HEK293 (cell line): ENCODE measurements around the gene E2F1.

ENCODE experiments used
- BCL6B ChIP-seq: fragments of 450-650 bp; formaldehyde crosslinking; IDR thresholded peaks from 2 replicates; pipeline ENCODE4 v1.5.1; 2017; ENCODE audit warnings: missing biosample characterization, missing genetic modification characterization
- FEZF1 ChIP-seq: fragments of 450-650 bp; formaldehyde crosslinking; IDR thresholded peaks from 2 replicates; pipeline ENCODE4 v1.5.1; 2016; ENCODE audit warnings: missing biosample characterization, missing genetic modification characterization
- GFI1B ChIP-seq: fragments of 450-650 bp; formaldehyde crosslinking; IDR thresholded peaks from 2 replicates; pipeline ENCODE4 v1.5.1; 2016; ENCODE audit warnings: missing biosample characterization, missing genetic modification characterization
- HOXC10 ChIP-seq: sonication (generic); formaldehyde crosslinking; IDR thresholded peaks from 2 replicates; pipeline ENCODE4 v1.8.1; 2023; ENCODE audit warnings: mild to moderate bottlenecking, missing genetic modification reagents
- KLF10 ChIP-seq: fragments of 450-650 bp; IDR thresholded peaks from 2 replicates; pipeline ENCODE4 v1.5.1; 2018; ENCODE audit warnings: missing biosample characterization, mild to moderate bottlenecking, missing genetic modification characterization
- KLF17 ChIP-seq: fragments of 450-650 bp; formaldehyde crosslinking; IDR thresholded peaks from 2 replicates; pipeline ENCODE4 v1.5.1; 2016; ENCODE audit warnings: missing biosample characterization, missing genetic modification characterization
- MZF1 ChIP-seq: fragments of 450-650 bp; formaldehyde crosslinking; IDR thresholded peaks from 2 replicates; pipeline ENCODE4 v1.5.1; 2017; ENCODE audit warnings: missing biosample characterization, missing genetic modification characterization, borderline replicate concordance
- REPIN1 ChIP-seq: fragments of 450-650 bp; formaldehyde crosslinking; IDR thresholded peaks from 2 replicates; pipeline ENCODE4 v1.5.1; 2017; ENCODE audit warnings: missing biosample characterization, missing genetic modification characterization, low read depth
- SCRT2 ChIP-seq: fragments of 450-650 bp; formaldehyde crosslinking; IDR thresholded peaks from 2 replicates; pipeline ENCODE4 v1.5.1; 2016; ENCODE audit warnings: missing biosample characterization, missing genetic modification characterization
- SP3 ChIP-seq: fragments of 450-650 bp; formaldehyde crosslinking; IDR thresholded peaks from 2 replicates; pipeline ENCODE4 v1.5.1; 2016; ENCODE audit warnings: missing biosample characterization, missing genetic modification characterization
- ZBTB20 ChIP-seq: fragments of 450-650 bp; formaldehyde crosslinking; IDR thresholded peaks from 2 replicates; pipeline ENCODE4 v1.5.1; 2016; ENCODE audit warnings: missing biosample characterization, missing genetic modification characterization
- ZFHX2 ChIP-seq: fragments of 450-650 bp; formaldehyde crosslinking; conservative IDR thresholded peaks from 2 replicates; pipeline ENCODE4 v1.5.1; 2016; ENCODE audit warnings: missing biosample characterization, missing genetic modification characterization
- ZFP69B ChIP-seq: fragments of 450-650 bp; formaldehyde crosslinking; IDR thresholded peaks from 2 replicates; pipeline ENCODE4 v1.5.1; 2016; ENCODE audit warnings: missing biosample characterization, missing genetic modification characterization
- ZNF16 ChIP-seq: fragments of 450-650 bp; formaldehyde crosslinking; IDR thresholded peaks from 2 replicates; pipeline ENCODE4 v1.5.1; 2016; ENCODE audit warnings: low read depth, missing biosample characterization, missing genetic modification characterization
- ZNF433 ChIP-seq: fragments of 450-650 bp; formaldehyde crosslinking; IDR thresholded peaks from 2 replicates; pipeline ENCODE4 v1.5.1; 2016; ENCODE audit warnings: missing biosample characterization, missing genetic modification characterization, low read depth
- ZNF518A ChIP-seq: fragments of 450-650 bp; formaldehyde crosslinking; conservative IDR thresholded peaks from 2 replicates; pipeline ENCODE4 v1.5.1; 2016; ENCODE audit warnings: low read depth, missing biosample characterization, missing genetic modification characterization
- ZNF571 ChIP-seq: fragments of 450-650 bp; formaldehyde crosslinking; IDR thresholded peaks from 2 replicates; pipeline ENCODE4 v1.5.0; 2017; ENCODE audit warnings: missing biosample characterization, missing genetic modification characterization
- ZNF600 ChIP-seq: fragments of 450-650 bp; formaldehyde crosslinking; IDR thresholded peaks from 2 replicates; pipeline ENCODE4 v1.5.1; 2016; ENCODE audit warnings: missing biosample characterization, missing genetic modification characterization
- ZNF623 ChIP-seq: fragments of 450-650 bp; formaldehyde crosslinking; IDR thresholded peaks from 2 replicates; pipeline ENCODE4 v1.5.1; 2016; ENCODE audit warnings: missing biosample characterization, missing genetic modification characterization
- ZNF626 ChIP-seq: fragments of 450-650 bp; sonication (Bioruptor Pico); formaldehyde crosslinking; IDR thresholded peaks from 2 replicates; pipeline ENCODE4 v1.5.1; 2018; ENCODE audit warnings: missing biosample characterization, missing genetic modification characterization, inconsistent platforms
- ZNF747 ChIP-seq: fragments of 450-650 bp; formaldehyde crosslinking; IDR thresholded peaks from 2 replicates; pipeline ENCODE4 v1.5.1; 2016; ENCODE audit warnings: missing biosample characterization, missing genetic modification characterization
- ZNF791 ChIP-seq: fragments of 450-650 bp; formaldehyde crosslinking; IDR thresholded peaks from 2 replicates; pipeline ENCODE4 v1.5.1; 2016; ENCODE audit warnings: missing biosample characterization, missing genetic modification characterization
- TF ChIP-seq, protein P1 (sequence below): fragments of 450-650 bp; formaldehyde crosslinking; IDR thresholded peaks from 2 replicates; pipeline ENCODE4 v1.5.1; 2016; ENCODE audit warnings: missing biosample characterization, missing genetic modification characterization
- TF ChIP-seq, protein P2 (sequence below): fragments of 450-650 bp; formaldehyde crosslinking; optimal IDR thresholded peaks from 2 replicates; pipeline ENCODE3; 2016; ENCODE audit warnings: missing biosample characterization, mild to moderate bottlenecking, missing genetic modification characterization
- TF ChIP-seq, protein P3 (sequence below): fragments of 450-650 bp; formaldehyde crosslinking; IDR thresholded peaks from 2 replicates; pipeline ENCODE4 v1.5.1; 2016; ENCODE audit warnings: missing biosample characterization, missing genetic modification characterization

Gene E2F1

GRCh38 chr20:33675136-33675959, 10.8 kb downstream of the E2F1 start (continued):
- TF ChIP-seq, protein P1, sequence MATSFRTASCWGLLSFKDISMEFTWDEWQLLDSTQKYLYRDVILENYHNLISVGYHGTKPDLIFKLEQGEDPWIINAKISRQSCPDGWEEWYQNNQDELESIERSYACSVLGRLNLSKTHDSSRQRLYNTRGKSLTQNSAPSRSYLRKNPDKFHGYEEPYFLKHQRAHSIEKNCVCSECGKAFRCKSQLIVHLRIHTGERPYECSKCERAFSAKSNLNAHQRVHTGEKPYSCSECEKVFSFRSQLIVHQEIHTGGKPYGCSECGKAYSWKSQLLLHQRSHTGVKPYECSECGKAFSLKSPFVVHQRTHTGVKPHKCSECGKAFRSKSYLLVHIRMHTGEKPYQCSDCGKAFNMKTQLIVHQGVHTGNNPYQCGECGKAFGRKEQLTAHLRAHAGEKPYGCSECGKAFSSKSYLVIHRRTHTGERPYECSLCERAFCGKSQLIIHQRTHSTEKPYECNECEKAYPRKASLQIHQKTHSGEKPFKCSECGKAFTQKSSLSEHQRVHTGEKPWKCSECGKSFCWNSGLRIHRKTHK = no peak
- no peak for TF ChIP-seq REPIN1 (tag by site-specific recombination)
- TF ChIP-seq ZNF433 = no peak
- no peak for TF ChIP-seq BCL6B (tag by site-specific recombination)
- TF ChIP-seq ZFP69B = no peak
- TF ChIP-seq ZNF626 (tag by site-specific recombination) = no peak
- TF ChIP-seq, protein P2, sequence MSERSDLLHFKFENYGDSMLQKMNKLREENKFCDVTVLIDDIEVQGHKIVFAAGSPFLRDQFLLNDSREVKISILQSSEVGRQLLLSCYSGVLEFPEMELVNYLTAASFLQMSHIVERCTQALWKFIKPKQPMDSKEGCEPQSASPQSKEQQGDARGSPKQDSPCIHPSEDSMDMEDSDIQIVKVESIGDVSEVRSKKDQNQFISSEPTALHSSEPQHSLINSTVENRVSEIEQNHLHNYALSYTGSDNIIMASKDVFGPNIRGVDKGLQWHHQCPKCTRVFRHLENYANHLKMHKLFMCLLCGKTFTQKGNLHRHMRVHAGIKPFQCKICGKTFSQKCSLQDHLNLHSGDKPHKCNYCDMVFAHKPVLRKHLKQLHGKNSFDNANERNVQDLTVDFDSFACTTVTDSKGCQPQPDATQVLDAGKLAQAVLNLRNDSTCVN (tag by site-specific recombination) = no peak
- TF ChIP-seq ZNF623 = no peak
- TF ChIP-seq KLF17 (tag by site-specific recombination) = no peak
- peak; percentile 93 for TF ChIP-seq ZNF600
- TF ChIP-seq HOXC10 (CRISPR knock-in tag) = no peak
- TF ChIP-seq GFI1B (tag by site-specific recombination) = no peak
- TF ChIP-seq ZNF747 (tag by site-specific recombination) = no peak
- TF ChIP-seq ZNF518A (tag by site-specific recombination) = no peak
- no peak for TF ChIP-seq ZNF16 (tag by site-specific recombination)
- TF ChIP-seq ZBTB20 (tag by site-specific recombination) = peak; percentile 86
- no peak for TF ChIP-seq KLF10 (tag by site-specific recombination)
- TF ChIP-seq ZNF791 (tag by site-specific recombination) = no peak
- peak; percentile 9; the same call in 1 of the 2 replicates for TF ChIP-seq SP3 (tag by site-specific recombination)
- no peak for TF ChIP-seq MZF1 (tag by site-specific recombination)
- no peak for TF ChIP-seq FEZF1
- no peak for TF ChIP-seq ZNF571 (tag by site-specific recombination)
- no peak for TF ChIP-seq ZFHX2 (tag by site-specific recombination)
- no peak for TF ChIP-seq SCRT2 (tag by site-specific recombination)
- TF ChIP-seq, protein P3, sequence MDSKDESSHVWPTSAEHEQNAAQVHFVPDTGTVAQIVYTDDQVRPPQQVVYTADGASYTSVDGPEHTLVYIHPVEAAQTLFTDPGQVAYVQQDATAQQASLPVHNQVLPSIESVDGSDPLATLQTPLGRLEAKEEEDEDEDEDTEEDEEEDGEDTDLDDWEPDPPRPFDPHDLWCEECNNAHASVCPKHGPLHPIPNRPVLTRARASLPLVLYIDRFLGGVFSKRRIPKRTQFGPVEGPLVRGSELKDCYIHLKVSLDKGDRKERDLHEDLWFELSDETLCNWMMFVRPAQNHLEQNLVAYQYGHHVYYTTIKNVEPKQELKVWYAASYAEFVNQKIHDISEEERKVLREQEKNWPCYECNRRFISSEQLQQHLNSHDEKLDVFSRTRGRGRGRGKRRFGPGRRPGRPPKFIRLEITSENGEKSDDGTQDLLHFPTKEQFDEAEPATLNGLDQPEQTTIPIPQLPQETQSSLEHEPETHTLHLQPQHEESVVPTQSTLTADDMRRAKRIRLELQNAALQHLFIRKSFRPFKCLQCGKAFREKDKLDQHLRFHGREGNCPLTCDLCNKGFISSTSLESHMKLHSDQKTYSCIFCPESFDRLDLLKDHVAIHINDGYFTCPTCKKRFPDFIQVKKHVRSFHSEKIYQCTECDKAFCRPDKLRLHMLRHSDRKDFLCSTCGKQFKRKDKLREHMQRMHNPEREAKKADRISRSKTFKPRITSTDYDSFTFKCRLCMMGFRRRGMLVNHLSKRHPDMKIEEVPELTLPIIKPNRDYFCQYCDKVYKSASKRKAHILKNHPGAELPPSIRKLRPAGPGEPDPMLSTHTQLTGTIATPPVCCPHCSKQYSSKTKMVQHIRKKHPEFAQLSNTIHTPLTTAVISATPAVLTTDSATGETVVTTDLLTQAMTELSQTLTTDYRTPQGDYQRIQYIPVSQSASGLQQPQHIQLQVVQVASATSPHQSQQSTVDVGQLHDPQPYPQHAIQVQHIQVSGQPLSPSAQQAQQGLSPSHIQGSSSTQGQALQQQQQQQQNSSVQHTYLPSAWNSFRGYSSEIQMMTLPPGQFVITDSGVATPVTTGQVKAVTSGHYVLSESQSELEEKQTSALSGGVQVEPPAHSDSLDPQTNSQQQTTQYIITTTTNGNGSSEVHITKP (tag by site-specific recombination) = peak; percentile 71
